Esophagus muscularis mucosa (tissue), 4 donors: Measurements from ENCODE around the gene SLC22A6.

Source experiments
- CTCF ChIP-seq, 3 experiments: fragments of 200-600 bp in 2 of 3; fragments of 450-650 bp in 1 of 3; sonication (generic) in 2 of 3; IDR thresholded peaks; one replicate each; pipeline ENCODE4 v1.5.1; 2017 to 2019; ENCODE audit warnings: antibody characterized with exemption in 3 of 3, mild to moderate bottlenecking in 2 of 3, moderate library complexity in 1 of 3
- EP300 ChIP-seq: sonication (generic); formaldehyde crosslinking; IDR thresholded peaks from one replicate; pipeline ENCODE4 v1.6.1; 2017; ENCODE audit warnings: antibody characterized with exemption
- POLR2A ChIP-seq: fragments of 450-650 bp; IDR thresholded peaks from one replicate; pipeline ENCODE4 v1.6.1; 2017; ENCODE audit warnings: antibody characterized with exemption, moderate library complexity, mild to moderate bottlenecking, low read depth
- POLR2AphosphoS5 ChIP-seq, 2 donors: sonication (generic); formaldehyde crosslinking; IDR thresholded peaks; one replicate each; pipeline ENCODE4 v1.6.1; 2017; ENCODE audit warnings: antibody characterized with exemption in 2 of 2

DNA sequence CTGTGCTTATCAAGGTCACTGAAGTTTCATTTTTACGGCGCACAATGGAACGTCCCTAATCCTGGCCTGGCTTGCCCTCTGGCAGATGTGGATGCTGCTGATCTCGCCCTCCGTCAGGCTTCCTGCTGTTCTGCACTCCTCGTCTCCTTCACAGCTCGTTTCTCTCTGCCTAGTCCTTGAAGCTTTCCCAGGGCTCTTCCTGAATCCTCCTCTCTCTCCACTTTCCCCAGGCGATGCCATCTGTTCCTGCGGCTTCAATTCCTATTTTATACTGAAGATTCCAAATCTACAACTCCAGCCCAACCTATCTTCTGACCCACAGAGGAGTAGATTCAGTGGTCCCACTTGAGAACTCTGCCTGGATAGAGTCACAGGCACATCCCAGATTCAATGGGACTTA is 16.7 kb upstream of the SLC22A6 start:
- TF ChIP-seq CTCF (IDR thresholded peaks at IDR 0.05): no peak
- no peak for TF ChIP-seq POLR2AphosphoS5 (IDR thresholded peaks at IDR 0.05)
- no peak for TF ChIP-seq POLR2A
- no peak for TF ChIP-seq EP300
